ACC112 (cell line): ENCODE data around the gene MCFD2.
A peak's percentile ranks its signal among the peaks of the same experiment; 100 is the strongest.

Experiments used
- H2AFZ ChIP-seq: fragments of 200-600 bp; sonication (generic); one replicate; pipeline ENCODE4 v1.6.0; 2017; ENCODE audit warnings: antibody characterized with exemption, low read length; ENCODE audit not compliant: unreplicated experiment
- H3K27ac ChIP-seq: fragments of 200-600 bp; sonication (generic); 2 replicates; pipeline ENCODE4 v1.5.1; 2014; ENCODE audit warnings: low read depth, mild to moderate bottlenecking, antibody characterized with exemption, low read length, moderate library complexity
- H3K27me3 ChIP-seq: fragments of 200-600 bp; sonication (generic); 2 replicates; pipeline ENCODE4 v1.6.1; 2014; ENCODE audit warnings: mild to moderate bottlenecking, antibody characterized with exemption, low read length, moderate library complexity, mixed read lengths; ENCODE audit not compliant: insufficient read depth
- H3K36me3 ChIP-seq: fragments of 200-600 bp; sonication (generic); 2 replicates; pipeline ENCODE4 v1.6.1; 2016; ENCODE audit warnings: mild to moderate bottlenecking, antibody characterized with exemption, low read length, moderate library complexity, mixed read lengths; ENCODE audit not compliant: insufficient read depth
- H3K4me1 ChIP-seq: fragments of 200-600 bp; sonication (generic); one replicate; pipeline ENCODE4 v1.6.1; 2016; ENCODE audit warnings: low read length, mixed read lengths; ENCODE audit not compliant: insufficient read depth, unreplicated experiment, control insufficient read depth
- H3K4me3 ChIP-seq: fragments of 200-600 bp; sonication (generic); 2 replicates; pipeline ENCODE4 v1.5.1; 2014; ENCODE audit warnings: mild to moderate bottlenecking, low read depth, low read length
- H3K79me2 ChIP-seq: fragments of 200-600 bp; sonication (generic); one replicate; pipeline ENCODE4 v1.6.0; 2016; ENCODE audit warnings: low read length; ENCODE audit not compliant: control insufficient read depth, unreplicated experiment, insufficient read depth

MCFD2 gene

DNA sequence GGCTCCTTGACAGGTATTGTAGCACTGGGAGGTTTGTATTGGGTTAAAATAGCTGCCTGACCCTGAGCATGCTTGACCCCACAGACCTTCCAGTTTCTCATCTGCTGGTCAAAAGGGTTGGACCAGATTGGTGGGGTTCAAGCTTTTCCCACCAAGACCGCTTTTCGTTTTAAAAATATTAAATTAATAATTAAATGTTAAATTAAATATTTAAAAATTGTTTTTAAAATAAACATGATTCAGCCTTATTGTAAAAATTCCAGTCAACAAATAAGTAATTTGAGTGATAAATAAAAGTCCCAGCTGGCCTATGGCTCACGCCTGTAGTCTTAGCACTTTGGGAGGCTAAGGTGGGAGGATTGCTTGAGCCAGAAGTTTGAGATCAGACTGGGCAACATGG is 36.6 kb upstream of the MCFD2 start:
- peaks cover 47% of the 10 kb centered on the region for H3K79me2 ChIP-seq

GRCh38 chr2:46951290-46952064 is 35.9 kb upstream of the MCFD2 start:
- peaks cover 54% of the 10 kb centered on the region for H3K79me2 ChIP-seq
- H2AFZ ChIP-seq, result no peak overlapping the region
- no peaks in the 10 kb centered on the region for H3K27me3 ChIP-seq
- peaks cover 34% of the 10 kb centered on the region for H3K36me3 ChIP-seq
- no peak overlapping the region for H3K27ac ChIP-seq
- H3K4me3 ChIP-seq, result no peak overlapping the region
- peaks cover 40% of the 10 kb centered on the region for H3K4me1 ChIP-seq

More for the DNA sequence above, 36.6 kb upstream of the MCFD2 start:
- H3K4me1 ChIP-seq, result peaks cover 40% of the 10 kb centered on the region
- no peaks in the 10 kb centered on the region for H3K27me3 ChIP-seq
- H2AFZ ChIP-seq, result no peak overlapping the region
- H3K4me3 ChIP-seq, result no peak overlapping the region
- peaks cover 38% of the 10 kb centered on the region for H3K36me3 ChIP-seq
- no peak overlapping the region for H3K27ac ChIP-seq

DNA sequence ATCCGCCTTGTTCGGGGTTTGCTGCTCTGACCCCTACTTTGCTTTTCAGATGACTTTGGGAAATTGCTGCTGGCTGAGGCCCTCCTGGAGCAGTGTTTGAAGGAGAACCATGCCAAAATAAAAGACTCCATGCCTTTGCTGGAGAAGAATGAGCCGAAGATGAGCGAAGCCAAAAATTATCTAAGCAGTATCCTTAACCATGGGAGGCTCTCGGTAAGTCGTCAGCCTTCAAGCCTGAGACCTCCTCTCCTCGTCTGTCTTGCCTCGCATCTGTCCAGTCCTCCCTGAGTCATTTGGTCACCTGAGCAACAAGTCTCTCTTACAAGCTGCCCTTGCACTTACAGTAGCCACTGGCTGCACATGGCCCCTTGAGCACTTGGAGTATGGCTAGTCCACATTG is 34.7 kb upstream of the MCFD2 start:
- H3K36me3 ChIP-seq, result peaks cover 29% of the 10 kb centered on the region
- no peak overlapping the region for H3K4me3 ChIP-seq
- H3K27me3 ChIP-seq, result no peaks in the 10 kb centered on the region
- H3K4me1 ChIP-seq, result peaks cover 32% of the 10 kb centered on the region
- H3K79me2 ChIP-seq, result peaks cover 55% of the 10 kb centered on the region
- H2AFZ ChIP-seq, result no peak overlapping the region
- no peak overlapping the region; the same call in 1 of the 2 replicates for H3K27ac ChIP-seq

- no peaks in the 10 kb centered on the region for H3K27me3 ChIP-seq
- H3K27ac ChIP-seq, result no peak overlapping the region
- no peak overlapping the region for H3K4me3 ChIP-seq
- H3K36me3 ChIP-seq, result peaks cover 19% of the 10 kb centered on the region
- peaks cover 80% of the 10 kb centered on the region for H3K79me2 ChIP-seq
- peaks cover 31% of the 10 kb centered on the region for H3K4me1 ChIP-seq
- H2AFZ ChIP-seq, result no peak overlapping the region
These were observed 32.2 kb upstream of the MCFD2 start for GRCh38 chr2:46947841-46948240.

DNA sequence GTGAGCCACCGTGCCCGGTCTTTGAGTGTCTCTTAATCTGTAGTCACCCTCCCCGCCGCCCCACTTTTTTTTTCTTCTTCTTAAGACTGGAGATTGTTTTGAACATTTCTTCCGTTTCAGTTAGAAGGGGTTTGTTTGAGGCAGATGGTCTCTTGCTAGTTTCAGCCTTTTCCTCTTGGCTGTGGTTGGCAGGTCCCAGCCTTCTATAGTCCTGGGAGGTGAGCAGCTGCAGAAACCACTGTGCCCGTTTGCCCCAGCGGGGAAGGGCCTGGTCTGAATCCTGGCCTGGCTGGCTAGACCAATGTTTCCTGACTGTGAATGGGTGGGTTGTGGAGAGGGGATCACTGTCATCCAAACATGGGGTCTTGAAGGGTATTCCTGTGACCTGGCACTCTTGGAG is 30.1 kb upstream of the MCFD2 start:
- no peak overlapping the region for H3K27ac ChIP-seq

GRCh38 chr2:46943881-46944798 is 28.5 kb upstream of the MCFD2 start:
- Histone ChIP-seq H3K27ac (no peak overlapping the region), H3K27me3 (no peaks in the 10 kb centered on the region), H3K36me3 (no peaks in the 10 kb centered on the region; the same call in 1 of the 2 replicates), H3K79me2 (peaks cover 78% of the 10 kb centered on the region), H3K4me3 (peak overlapping the region; percentile 99), H3K4me1 (peaks cover 25% of the 10 kb centered on the region), H2AFZ (no peak overlapping the region)

More for the DNA sequence above, 30.1 kb upstream of the MCFD2 start:
- Histone ChIP-seq H2AFZ (no peak overlapping the region), H3K79me2 (peaks cover 92% of the 10 kb centered on the region), H3K27me3 (no peaks in the 10 kb centered on the region), H3K4me3 (no peak overlapping the region), H3K4me1 (peaks cover 27% of the 10 kb centered on the region), H3K36me3 (peaks cover 7% of the 10 kb centered on the region)

- no peaks in the 10 kb centered on the region for H3K27me3 ChIP-seq
- no peaks in the 10 kb centered on the region; the same call in 1 of the 2 replicates for H3K36me3 ChIP-seq
- no peak overlapping the region for H3K27ac ChIP-seq
- peaks cover 25% of the 10 kb centered on the region for H3K4me1 ChIP-seq
- peak overlapping the region; percentile 99 for H3K4me3 ChIP-seq
- peaks cover 68% of the 10 kb centered on the region for H3K79me2 ChIP-seq
- H2AFZ ChIP-seq, result no peak overlapping the region
These were observed 27.5 kb upstream of the MCFD2 start for GRCh38 chr2:46942891-46943626.

DNA sequence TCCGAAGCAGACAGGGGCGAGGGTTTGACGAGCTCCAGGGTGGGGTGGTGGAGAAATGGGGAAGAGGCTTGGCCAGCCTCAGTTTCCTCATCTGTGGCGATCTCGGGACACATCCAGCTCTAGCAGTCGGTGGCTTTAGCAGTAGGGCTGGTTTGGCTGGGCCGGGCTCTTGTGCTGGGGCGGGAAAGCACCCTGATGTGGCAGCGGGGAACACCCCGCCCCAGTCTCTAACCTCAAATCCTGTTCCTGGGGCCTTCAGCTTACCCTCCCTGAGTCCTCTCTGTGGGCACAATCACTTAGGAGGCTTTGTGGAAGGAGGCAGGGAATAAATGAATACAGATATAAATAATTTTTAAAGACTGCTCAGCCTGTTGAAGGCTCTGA is 26.5 kb upstream of the MCFD2 start:
- Histone ChIP-seq H3K36me3 (no peaks in the 10 kb centered on the region; the same call in 1 of the 2 replicates), H3K27ac (peak overlapping the region; percentile 59), H2AFZ (peak overlapping the region; percentile 51), H3K27me3 (no peaks in the 10 kb centered on the region), H3K79me2 (peaks cover 59% of the 10 kb centered on the region), H3K4me1 (peaks cover 25% of the 10 kb centered on the region), H3K4me3 (peak overlapping the region; percentile 99)

- Histone ChIP-seq H3K27ac (peak overlapping the region; percentile 92), H3K36me3 (no peaks in the 10 kb centered on the region), H3K4me3 (peak overlapping the region; percentile 76), H3K4me1 (peaks cover 25% of the 10 kb centered on the region), H2AFZ (peak overlapping the region; percentile 82), H3K27me3 (no peaks in the 10 kb centered on the region), H3K79me2 (peaks cover 36% of the 10 kb centered on the region)
These were observed 24.2 kb upstream of the MCFD2 start for GRCh38 chr2:46939626-46940359.

- Histone ChIP-seq H3K36me3 (no peaks in the 10 kb centered on the region), H3K4me1 (peaks cover 11% of the 10 kb centered on the region), H2AFZ (no peak overlapping the region), H3K4me3 (no peak overlapping the region), H3K27ac (no peak overlapping the region), H3K79me2 (peaks cover 13% of the 10 kb centered on the region), H3K27me3 (no peaks in the 10 kb centered on the region)
These were observed 21.9 kb upstream of the MCFD2 start for GRCh38 chr2:46937471-46937901.
